ENCODE measurements around the gene OR6B3.
"Not testable (repeated sequence)": the region's sequence is repeated elsewhere in the genome, so short reads cannot be mapped to it uniquely, and the experiment has no call there.

Gene OR6B3

DNA sequence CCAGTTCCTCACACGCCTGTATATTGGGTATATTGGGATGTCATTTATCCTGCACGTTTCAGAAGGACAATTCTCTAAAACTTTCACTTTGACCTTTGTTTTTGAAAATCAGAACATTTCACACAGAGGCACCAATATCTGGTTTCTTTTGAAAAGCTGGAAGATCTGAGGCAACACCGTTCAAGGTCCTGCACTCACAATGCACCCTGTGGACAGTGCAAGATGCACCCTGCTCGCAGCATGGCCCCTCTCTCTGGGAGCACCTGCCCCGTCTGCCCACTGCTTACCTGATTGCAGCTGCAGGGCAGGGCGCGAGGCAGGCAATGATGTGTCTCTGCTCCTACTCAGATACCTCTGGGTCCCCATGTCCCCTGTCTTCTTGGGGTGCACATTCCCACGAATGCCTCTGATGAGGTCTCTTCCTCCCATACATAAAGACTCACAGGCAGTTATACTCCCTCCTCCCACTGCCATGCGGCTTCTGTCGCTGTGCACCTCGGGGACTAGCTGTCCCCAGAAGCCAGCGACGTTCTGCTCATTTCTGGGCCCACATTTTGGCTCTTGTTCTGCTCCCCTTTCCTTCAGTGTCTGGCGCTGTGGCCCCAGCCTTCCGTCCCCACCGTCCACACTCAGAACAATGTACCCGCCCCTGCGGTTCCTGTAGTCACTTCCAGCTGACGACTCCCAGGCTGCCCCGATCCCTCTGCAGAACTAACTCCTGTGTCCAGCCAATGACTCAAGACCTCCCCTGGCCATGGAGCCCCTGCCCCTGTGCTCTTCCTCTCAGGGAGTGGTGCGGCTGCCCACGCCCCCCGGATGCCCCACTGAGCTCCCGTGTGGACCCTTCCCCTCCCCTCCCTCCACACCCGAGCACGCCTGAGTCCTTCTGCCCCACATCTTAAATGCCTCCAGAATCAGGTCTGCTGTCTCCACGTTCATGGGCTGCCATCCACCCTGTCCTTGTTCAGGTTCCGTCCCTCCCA, at the start of gene OR6B3:
Gene OR6B3 (minus strand): TSS at position 349 of the 983 bp plus-strand sequence.
- no peak for DNase-seq (ENCODE audit: low spot score)

DNA sequence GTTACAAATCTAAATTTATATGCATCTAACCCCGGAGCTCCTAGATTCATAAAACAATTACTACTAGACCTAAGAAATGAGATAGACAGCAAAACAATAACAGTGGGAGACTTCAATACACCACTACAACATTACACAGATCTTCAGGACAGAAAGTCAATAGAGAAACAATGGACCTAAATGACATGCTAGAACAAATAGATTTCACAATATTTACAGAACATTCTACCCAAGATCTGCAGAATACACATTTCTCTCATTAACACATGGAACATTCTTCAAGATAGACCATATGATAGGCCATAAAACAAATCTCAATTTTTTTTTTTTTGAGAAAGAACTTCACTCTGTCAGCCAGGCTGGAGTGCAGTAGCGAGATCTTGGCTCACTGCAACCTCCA, 45.0 kb upstream of the OR6B3 start:
- no peak for DNase-seq (ENCODE audit: low spot score)

DNA sequence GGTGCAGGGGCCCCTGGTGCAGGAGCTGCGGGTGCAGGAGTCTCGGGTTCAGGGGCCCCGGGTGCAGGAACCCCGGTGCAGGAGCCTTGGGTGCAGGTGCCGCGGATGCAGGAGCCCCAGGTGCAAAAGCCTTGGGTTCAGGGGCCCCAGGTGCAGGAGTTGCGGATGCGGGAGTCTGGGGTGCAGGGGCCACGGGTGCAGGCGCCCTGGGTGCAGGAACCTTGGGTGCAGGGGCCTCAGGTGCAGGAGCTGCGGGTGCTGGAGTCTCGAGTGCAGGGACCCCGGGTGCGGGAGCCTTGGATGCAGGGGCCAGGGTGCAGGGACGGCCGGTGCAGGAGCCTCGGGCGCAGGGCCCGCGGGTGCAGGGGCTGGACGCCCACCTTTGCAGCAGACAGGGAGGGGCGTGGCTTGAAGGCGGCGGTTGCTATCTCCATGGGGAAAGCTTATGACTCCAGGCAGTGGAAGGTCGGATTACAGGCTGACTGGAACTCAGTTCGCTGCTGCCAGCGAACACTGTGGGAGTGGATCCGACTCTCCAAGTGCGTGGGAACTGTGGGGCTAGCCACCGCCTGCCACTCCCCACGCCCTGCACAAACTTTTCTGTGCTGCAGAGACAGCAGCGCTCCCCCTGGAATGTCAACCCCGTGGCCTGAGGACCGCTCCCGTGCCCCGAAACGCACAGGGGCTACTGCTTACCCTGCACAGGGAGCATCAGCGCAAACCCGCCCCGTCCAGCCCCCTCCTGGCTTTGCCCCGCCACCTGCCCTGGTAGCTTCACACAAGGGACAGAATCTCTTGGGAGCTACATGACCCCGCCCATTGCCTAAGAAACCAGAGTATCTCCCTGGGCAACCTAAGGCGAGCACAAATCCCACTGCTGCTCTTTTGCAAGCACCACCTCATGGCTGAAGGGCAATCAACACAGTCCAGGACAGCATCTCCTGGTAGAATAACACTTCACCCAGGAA, 42.5 kb upstream of the OR6B3 start:
- no peak for DNase-seq (ENCODE audit: low spot score)

DNA sequence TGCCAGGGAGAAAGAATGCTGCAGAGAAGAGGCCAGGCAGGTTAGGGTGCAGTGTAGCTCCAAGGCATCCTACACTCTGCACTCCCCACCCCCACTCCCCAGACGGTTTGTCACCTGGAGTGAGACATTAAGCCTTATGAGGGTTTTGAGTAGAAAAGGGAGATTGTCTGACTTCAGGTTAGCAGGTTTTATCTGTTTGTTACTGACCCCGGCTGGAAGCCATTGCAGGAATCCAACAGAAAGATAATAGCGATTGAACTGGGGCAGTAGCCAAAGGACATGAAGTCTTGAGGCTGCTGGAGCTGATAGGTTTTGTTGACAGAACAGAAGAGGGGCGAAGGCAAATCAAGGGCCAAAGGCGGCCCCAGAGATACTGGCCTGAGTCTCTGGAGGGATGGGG, 36.0 kb upstream of the OR6B3 start:
- DNase-seq (ENCODE audit: low spot score): no peak

DNA sequence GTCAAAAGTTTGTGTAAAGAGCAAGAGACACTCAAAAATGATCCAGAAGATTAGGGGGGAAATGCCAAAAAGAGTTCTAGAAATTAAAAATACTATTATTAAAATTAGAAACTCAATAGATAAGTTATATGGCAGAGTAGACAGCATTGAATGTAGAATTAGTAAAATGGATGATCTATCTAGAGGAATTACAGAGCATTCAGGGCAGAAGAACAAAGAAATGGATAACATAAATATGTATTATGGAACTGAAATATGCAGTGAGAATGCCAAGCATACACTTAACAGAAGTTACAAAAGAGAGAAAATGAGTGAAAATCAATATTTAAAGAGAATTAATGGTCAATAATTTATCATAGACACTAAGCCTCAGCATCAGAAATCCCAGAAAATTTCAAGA, 33.2 kb upstream of the OR6B3 start:
- DNase-seq (ENCODE audit: low spot score): no peak

DNA sequence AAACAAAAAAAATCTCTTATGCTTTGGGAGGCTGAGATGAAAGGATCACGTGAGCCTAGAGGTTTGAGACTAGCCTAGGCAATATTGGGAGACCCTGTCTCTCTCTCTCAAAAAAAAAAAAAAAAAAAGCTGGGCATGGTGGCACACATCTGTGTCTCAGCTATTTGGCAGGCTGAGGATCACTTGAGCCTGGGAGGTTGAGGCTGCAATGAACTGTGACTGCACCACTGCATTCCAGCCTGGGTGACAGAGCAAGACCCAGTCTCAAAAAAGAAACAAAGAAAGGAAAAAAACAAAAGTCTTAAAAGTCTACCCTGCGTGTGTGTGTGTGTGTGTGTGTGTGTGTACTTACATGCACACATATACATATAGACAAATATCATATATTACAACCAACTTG, 25.3 kb upstream of the OR6B3 start:
- no peak for DNase-seq (ENCODE audit: low spot score)

DNA sequence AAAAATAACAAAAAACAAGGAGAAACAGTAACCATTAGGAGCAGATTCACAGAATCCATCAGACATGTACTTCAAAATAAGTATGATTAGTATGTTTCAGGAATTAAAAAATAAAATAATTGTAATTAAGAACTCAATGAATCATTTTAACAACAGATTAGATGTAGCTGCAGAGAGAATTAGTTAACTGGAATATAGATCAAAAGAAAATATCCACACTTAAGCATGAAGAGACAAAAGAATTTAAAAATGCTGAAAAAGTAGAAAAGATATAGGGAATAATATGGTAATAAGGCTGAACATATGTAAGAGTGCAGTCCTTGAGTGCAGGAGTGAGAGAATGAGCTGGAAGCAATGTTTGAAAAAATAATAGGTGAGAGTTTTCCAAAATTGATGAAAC, 24.1 kb upstream of the OR6B3 start:
- no peak for DNase-seq (ENCODE audit: low spot score)

DNA sequence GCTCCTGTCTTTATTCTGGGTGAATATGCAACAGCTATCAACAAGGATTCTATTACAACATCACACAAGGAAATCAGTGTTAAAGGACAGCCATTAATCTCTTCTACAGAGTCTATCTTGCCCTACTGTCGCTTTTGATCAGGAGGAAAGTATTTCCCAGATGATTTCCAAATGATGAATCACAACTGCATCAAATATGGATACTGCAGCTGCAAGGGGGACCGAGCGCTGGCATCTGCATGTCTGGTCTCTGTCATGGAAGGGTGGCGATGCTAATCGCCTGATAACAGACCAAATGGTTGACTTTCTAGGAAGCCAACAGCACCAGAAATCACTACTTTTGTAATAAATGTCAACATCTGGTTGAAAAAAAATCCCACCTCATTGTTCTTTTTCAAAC, 21.2 kb upstream of the OR6B3 start:
- DNase-seq (ENCODE audit: low spot score): no peak

DNA sequence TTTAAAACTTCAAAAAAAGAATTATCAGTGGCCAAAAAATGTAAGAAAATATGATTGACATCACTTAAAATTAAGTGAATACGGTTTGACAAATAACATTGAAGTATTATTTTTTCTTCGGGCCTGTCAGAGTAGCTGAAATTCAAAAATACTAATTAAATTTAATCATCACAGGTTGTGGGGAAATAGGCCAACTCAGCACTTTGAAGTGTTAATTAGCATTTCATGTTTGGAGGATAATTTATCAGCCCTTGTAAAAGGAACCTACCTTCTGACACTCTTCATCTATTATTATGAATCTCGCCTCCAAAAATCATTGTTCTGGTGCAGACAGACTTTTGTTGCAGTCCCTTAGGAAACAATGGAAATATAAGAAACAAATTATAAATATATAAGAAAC, 17.6 kb upstream of the OR6B3 start:
- DNase-seq (ENCODE audit: low spot score): no peak

DNA sequence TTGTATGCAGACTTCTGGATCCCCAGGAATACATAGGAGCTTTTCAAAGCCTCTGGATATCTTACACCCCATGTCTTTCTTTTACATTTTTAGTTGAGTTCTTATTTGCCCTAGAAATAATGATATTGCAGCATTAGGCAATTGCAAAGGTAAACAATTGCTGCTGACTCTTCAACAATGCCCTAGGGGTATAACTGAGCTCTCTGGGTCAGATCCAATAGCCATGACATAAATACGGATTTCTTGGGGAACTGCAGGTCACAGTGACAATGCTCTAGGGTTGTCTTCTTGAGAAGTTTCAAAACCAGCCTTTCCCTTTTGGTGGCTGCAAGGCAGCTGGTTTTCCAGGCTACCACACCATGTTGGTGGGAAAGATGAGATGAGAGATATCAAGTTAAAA, 16.5 kb upstream of the OR6B3 start:
- no peak for DNase-seq (ENCODE audit: low spot score)

DNA sequence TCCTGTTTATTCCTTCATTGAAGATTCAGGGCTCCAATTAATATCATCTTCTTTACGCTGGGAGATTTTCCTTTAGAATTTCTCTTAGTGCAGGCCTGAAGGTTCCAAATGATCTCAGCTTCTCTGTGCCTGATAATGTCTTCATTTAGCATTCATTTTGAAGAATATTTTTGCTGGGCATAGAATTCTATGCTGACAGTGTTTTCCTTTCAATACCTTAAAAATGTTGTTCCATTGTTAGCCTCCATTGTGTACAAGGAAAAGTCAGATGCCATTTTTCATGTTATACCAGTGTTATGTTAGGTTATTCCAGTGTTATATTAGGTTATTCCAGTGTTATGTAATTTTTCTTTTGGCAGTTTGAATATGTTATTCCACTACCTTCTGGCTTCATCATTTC, 14.9 kb upstream of the OR6B3 start:
- no peak for DNase-seq (ENCODE audit: low spot score)

DNA sequence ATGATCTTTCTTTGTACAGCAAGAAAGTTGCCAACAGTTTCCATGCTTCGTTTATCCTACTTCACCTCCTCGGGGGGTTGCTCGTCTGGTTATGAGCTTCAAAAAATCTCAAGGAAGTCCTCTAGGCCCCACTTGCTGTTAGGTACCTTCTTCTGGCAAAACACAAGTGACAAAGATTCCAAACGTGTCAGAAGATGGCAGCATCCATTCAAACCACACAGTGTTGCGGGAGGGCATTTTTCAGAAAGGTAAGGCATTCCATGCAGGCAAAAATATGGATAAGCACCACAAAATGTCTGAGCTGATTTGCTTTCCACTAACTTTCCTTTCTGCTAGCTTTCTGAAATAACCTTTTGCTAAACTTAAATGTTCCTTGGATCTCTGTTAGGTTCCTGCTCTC, 13.2 kb upstream of the OR6B3 start:
- no peak for DNase-seq (ENCODE audit: low spot score)

DNA sequence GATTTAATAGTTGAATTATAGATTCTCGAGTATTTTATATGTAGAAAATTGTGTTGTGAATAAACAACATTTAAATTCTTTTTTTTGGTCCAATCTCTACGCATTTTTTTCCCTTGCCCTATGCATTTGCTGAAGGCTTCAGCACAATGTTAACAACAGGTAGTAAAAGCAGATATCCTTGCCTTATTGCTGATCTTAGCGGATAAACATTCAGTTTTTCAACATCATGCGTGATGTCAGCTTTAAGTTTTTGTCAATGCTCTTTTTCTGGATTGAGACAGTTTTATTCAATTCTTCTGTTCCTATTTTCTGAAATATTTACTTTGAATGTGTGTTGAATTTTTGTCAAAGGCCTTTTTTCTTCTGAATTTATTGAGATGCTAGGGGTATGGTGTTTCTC, 11.6 kb upstream of the OR6B3 start:
- no peak for DNase-seq (ENCODE audit: low spot score)

DNA sequence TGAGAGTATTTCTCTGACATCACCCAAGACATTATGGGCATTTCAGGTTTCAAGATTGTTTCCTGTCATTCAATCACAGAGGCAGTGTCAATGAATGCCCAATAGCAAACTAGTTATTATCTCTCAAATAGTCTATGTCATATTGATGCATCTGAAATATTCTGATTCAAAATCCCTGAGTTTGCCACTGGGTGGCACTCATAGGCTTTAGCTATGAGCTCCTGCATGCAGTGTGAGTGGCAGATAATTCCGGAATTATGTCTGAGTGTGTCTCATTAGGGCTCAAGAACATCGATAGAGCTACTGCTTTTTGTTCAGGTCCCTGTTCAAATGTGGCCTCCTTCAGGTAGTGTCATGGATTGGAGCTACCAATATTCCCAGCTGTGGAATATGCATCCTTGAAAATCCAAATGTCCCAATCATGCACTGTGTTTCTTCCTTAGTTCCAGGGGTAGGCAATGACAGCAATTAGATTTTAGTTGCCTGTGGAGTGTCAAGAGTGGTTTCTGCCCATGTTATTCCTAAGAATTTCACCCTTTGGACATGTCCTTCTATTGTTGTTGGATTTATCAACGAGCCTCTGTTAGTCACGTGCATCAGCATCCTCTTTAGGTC, 7.8 kb upstream of the OR6B3 start:
- DNase-seq (ENCODE audit: low spot score): peak; percentile 41

DNA sequence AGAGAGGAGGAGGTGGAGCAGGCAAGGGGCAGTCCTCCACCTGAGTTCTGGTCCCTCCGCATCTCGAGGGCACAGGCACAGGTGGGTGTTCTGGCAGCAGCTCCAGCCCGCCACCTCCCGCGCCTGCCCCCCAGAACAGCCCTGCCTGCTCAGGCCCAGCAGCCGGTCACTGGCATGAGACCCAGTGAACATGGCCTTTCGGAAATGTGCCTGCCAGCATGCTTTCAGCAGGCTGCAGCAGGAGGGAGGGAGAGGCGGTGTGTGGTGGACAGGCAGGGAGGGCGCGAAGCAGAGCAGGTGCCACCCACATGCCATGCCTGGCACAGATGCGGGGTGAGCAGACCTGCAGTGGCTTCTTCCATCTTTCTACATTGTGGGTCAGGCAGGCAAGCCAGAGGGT, 3.4 kb upstream of the OR6B3 start:
- DNase-seq (ENCODE audit: low spot score): peak; percentile 48

DNA sequence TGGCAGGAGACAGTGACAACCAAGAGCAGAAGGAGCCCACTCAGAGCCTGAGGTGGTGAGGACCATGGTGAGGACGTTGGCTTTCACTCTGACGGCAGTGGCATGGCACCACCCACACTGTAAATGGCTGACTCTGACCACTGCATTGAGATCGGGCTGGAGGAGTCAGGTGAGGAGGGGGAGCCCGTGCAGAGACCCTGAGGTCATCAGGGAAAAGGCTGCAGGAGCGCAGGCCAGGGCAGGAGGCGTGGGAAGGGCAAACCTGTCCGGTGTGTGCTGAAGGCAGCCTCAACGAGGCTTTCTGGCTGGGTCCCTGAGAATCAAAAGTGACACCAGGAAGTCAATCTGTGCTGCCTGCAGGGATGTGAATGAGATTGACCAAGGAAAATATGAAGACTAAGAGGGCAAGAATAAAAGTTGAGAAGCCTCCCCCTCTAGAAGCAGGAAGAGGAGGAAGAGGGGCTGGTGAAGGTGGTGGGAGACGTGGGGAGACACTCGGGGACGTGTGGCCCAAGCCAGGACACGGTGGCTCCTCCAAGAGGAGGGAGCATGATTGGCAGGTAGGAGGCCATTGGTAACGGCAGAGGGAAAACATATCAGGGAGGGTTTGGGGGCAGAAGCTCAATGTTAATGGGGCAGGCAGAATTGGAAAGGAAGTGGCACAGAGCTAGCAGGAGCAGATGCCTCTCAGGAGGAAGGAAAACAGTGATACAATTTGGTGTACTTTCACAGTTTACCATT, 2.0 kb upstream of the OR6B3 start:
- DNase-seq (ENCODE audit: low spot score): peak; percentile 3

DNA sequence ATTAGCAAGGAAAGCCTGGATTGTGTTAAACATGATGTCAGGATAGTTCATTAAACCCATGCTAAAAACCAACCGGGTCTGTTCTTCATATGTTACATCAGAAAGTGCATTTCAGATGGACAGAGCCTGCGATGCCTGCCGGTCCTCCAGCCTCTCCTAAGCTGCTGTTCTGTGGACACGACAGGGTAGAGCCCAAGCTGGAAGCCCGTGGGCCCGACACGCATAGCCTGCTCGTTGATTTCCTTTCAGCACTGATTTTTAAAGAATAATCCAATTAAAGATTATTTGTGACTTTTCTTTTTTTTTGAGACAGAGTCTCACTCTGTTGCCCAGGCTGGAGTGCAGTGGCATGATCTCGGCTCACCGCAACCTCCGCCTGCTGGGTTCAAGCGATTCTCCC, 797 bp downstream of the OR6B3 start:
- DNase-seq (ENCODE audit: low spot score): no peak

DNA sequence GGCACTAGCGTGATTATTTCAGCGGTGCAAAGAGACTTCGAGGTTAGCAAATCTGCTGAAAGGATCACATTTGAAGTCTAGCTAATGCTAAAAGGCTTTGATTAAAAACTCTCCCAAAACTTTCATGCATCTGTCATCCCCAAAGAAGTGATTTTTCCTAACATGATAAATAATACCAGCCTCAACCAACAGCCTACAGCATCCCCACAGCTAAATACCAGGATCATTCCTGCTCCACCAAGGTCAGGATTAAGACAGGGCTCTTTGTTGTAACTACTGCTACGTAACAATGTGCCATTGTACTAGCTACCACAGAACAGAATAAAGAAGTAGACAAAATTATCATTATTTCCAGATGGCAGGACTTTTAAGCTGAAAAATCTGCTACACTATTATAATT, 1.6 kb downstream of the OR6B3 start:
- no peak for DNase-seq (ENCODE audit: low spot score)

DNA sequence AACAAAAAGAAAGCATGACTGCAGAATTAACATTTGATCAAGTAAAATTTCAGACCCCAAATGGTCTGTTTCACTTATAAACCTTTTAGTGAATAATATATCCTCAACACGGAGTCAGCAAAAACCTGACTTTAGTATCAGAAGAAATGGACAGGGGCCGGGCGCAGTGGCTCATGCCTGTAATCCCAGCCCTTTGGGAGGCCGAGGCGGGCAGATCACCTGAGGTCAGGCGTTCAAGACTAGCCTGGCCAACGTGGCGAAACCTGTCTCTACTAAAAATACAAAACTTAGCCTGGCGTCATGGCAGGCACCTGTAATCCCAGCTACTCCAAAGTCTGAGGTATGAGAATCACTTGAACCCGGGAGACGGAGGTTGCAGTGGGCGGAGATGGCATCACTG, 3.0 kb downstream of the OR6B3 start:
- DNase-seq (ENCODE audit: low spot score): no peak

DNA sequence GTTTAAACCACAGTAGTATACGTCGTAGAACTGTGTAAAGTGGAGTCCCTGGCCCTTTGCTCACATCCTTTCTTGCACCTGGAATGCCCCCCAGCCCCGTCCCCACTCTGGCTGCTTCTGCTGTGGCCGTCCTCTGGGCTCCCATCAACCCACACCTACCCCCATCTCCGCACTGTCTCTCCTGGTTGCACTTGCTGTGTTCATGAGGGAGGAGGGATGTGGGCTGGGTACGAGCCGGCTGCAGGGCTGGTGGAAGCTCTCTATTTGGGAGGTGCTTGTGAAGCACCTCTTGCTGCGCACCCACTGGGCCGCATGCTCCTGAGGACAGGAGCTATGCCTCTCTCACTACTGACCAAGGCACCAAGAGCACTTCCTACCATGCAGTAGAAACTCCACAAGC, 5.1 kb downstream of the OR6B3 start:
- DNase-seq (ENCODE audit: low spot score): no peak

DNA sequence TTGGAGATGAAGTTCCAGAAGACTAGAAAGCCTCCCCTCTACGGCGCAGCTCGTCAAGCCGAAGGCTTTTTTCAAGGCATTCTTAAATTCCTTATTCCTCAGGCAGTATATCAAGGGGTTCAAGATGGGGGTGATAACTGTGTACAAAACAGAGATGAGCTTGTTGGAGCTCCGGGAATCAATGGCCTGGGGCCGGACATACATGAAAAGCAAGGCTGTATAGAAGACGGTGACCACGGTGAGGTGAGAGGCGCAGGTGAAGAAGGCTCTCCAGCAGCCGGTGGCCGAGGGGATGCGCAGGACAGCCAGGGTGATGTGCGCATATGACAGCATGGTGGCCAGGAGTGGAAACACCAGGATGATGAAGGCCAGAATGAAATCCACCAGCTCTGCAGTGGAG, 8.2 kb downstream of the OR6B3 start:
- DNase-seq (ENCODE audit: low spot score): no peak

DNA sequence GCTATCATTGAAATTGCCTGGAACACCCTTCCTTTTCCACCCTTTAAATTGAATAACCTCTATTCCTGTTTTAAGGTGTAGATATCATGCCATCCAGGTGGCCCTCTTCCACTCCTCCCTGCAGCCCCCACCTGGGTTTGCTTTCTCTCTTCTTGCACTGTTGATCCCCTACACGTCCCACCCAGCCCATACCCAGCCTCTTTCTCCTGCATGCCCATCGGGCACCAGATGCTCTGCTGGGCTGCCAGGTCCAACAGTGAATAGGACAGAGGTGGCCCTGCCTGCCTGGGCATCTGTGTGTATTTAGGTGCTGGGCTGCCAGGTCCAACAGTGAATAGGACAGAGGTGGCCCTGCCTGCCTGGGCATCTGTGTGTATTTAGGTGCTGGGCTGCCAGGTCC, 9.2 kb downstream of the OR6B3 start:
- not testable (repeated sequence) for DNase-seq (ENCODE audit: low spot score)

All from cerebellar cortex (tissue), 1 donor.